Cortex of kidney (tissue), 1 donor: Measurements from ENCODE around the gene FAAH.

Source experiments
- DNase-seq: peaks from one replicate; lab custom pipeline; 2025; lab: John Stamatoyannopoulos, UW

The FAAH gene

DNA sequence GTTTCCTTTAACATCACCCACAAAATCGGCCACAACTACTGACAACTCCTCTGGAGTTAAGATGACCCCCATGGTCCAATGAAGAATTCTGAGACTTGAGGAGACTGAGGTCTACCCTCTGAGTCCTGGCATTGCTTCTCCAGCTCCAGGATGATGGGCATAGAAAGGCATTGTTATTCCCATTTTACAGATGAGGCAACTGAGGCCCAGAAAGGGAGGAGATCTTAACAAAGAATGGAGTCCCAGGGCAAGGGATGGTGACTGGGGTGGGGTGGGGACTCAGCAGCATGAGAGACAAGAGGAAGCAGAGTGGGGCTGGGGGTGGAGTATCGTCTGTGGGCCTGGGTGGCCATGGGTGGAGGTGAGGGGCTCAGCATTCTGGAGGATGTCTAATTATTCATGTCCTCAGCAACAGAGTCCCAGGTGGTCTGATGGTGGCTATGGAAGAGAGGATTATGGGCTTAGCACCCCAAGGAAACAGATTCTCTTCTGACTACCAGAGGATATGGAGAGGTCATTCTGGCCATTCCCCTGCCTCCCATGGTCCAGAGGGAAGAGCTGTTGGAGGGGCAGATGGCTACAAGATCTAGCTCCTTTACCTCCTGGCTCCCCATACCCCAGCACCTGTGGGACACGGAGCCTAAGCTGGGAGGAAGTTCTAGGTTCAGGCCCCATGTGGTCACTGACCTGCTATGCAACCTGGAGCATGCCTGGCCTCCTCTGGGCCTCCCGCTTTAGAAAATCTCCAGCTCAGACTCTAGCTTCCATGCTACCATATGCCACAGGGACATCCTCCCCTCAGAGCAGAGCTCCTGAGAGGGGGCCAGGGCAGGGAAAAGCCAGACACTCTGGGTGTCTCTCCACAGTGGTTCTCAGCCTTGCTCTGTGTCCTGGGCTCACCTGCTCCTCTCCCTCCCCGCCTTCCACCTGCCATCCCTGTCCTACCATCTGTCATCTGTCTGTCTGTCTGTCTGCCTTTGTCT, 58.1 kb downstream of the FAAH start:
- no peak for DNase-seq

GRCh38 chr1:46452931-46453325, 58.8 kb downstream of the FAAH start:
- DNase-seq = no peak

- no peak for DNase-seq
These were observed 59.3 kb downstream of the FAAH start for GRCh38 chr1:46453449-46453848.

DNA sequence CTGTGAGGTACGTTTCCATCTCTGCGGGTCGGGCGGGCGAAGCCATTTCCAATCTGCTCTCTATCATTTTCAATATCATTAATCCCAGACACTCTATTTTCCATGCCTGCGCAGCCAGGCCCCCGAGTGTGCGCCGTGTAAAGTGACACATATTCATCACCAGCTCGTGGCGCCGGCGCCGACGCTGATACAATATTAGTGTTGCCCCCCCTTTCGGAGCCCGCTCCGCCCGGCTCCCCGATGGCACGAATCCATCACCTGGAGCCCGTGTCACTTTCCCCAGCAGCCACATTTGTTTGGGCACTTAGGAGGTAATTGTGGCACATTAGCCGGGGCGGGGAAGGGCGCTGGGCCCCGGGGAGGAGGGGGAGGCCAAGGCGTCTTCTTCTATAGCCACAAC, 61.8 kb downstream of the FAAH start:
- DNase-seq = no peak

DNA sequence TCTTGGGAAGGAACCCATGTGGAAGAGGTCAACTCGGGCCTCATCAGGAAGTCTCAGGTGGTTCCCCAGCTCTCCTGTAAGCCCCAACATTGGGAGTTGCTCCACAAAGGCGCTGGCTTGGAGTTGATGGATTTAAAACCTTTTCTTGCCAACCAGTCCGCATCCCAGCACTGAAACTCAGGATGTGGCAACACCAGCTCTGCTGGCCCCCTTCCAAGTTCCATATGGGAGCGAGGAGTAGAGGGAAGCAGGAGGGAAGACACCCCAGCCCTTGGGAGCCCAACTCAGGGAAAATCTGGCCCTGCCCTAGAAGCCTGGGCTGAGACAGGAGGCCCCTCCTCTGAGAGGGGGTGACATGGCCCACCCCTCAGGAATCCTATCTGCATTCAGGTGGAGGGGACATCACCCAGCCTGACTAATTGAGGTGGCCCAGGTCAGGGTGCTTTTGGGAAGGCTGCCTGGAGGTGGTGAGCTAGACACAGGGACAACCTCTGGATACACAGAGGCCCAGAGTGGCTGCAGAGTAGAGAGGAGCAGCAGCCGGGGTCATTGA, 62.4 kb downstream of the FAAH start:
- no peak for DNase-seq

GRCh38 chr1:46457178-46457577, 63.1 kb downstream of the FAAH start:
- DNase-seq = no peak

- no peak for DNase-seq
These were observed 64.1 kb downstream of the FAAH start for GRCh38 chr1:46458190-46458589.

GRCh38 chr1:46458846-46459245, 64.7 kb downstream of the FAAH start:
- DNase-seq = no peak

DNA sequence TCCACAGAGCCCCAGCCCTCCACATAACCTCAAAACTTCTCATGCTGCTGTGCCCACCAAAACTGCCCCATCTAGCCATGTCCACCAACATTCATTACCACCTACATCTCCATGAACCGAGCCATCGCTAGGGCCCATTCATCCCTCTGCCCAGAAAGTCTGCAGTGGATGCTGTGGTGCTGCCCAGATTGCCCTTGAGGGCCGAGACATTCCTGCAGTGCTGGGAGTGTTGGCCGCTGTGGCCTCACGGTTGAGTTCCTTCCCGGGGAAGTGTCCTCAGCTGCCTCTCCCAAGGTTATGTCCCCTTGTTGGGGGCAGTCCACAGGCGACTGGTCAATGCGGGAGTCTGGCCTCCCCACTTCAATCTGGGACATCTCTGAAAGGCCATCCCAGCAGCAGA, 65.2 kb downstream of the FAAH start:
- no peak for DNase-seq

DNA sequence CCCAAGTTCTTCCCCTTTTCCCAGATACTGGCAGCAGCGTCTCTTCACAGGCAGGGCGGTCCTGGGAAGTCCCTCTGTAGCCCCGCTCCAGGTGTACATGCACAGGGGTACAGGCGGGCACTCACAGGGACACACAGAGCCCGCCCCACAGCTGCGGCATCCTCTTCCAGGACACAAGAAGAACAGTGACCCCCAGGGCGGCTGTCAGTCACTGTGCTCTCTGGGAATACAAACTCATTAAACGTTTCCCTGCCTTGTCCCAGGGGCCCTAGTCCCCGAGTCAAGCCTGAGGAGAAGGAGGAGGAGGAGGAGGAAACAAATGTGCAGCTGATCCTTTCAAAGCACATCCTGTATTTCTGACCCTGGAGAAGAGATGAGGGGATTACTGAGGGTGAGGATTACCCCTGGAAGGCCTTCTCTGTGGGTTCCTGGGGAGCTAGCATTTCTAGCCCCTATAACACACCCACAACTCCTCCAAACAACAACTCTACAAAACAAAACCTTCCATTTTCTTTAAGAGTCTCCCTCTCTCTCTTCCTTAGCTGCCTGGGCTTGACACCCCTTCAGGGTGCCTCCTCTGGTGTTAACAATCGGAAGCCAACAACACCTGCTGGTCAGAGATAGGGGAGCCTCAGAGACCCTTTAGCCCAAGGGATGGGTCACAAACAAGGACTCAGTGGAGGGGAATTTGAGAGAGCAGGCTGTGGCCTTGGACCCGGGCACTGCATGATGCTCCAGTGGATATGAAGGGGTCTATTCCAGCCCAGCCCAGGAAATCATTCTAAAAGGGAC, 67.1 kb downstream of the FAAH start:
- DNase-seq = no peak

GRCh38 chr1:46461809-46462448, 67.8 kb downstream of the FAAH start:
- no peak for DNase-seq
